ENCODE measurements around the gene SLC7A5.

DNA sequence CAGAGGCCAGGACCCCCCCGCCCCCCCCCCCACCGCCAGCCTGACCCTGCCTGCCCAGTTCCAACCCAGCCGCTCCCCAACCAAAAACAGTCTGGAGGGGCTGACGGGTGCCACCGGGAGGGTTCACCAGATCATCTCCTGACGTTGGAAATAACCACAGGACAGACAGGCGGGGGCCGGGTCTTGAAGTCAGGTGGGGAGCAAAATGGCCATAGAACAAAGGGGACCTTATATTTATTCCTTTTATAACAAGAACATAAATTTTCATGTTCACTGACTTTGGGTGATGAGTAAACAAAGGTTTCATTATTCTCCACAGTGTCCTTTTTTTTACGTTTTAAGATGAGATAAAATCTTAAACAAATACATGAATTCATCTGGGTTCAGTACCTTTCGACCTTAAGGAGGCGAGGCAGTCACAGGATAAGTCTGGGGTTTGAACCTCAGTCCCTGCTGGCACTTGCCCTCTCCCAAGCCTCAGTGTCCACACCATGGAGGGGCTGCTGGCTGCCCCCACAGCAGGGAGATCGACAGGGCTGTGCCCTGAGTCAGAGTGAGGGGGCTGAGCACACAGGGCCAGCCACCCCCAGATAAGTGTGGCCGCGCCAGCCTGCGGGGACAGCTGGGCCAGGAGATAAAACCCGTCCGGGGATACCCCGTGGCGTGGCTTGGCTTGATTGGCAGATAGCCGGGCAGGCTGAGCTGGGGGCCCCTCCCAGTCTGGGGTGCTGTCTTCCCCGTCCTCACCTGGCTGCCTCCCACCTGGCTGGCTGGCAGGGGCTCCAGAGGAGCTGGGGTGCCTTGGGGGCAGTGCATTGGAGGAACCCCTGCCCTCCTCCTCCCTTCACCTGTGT is 15.0 kb downstream of the SLC7A5 start:
- TF ChIP-seq, protein P1, sequence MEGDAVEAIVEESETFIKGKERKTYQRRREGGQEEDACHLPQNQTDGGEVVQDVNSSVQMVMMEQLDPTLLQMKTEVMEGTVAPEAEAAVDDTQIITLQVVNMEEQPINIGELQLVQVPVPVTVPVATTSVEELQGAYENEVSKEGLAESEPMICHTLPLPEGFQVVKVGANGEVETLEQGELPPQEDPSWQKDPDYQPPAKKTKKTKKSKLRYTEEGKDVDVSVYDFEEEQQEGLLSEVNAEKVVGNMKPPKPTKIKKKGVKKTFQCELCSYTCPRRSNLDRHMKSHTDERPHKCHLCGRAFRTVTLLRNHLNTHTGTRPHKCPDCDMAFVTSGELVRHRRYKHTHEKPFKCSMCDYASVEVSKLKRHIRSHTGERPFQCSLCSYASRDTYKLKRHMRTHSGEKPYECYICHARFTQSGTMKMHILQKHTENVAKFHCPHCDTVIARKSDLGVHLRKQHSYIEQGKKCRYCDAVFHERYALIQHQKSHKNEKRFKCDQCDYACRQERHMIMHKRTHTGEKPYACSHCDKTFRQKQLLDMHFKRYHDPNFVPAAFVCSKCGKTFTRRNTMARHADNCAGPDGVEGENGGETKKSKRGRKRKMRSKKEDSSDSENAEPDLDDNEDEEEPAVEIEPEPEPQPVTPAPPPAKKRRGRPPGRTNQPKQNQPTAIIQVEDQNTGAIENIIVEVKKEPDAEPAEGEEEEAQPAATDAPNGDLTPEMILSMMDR (IDR thresholded peaks at IDR 0.05), result no peak
- no peak for TF ChIP-seq POLR2A (IDR thresholded peaks at IDR 0.05)
- no peak for TF ChIP-seq EP300 (IDR thresholded peaks at IDR 0.05)
- no peak for TF ChIP-seq POLR2AphosphoS5 (IDR thresholded peaks at IDR 0.05)
